Subcutaneous adipose tissue (tissue), 4 donors: ENCODE measurements around the gene TCF4. TPM values are rescaled to one million over a fixed set of nuclear protein-coding genes. Genes with fewer than 3 reads are reported as not detected.

Experiments used
- total RNA-seq, 4 donors: library from RNA; depleted of rRNA; stranded (reverse); fragments of >200 nt; gene quantifications; one replicate each; pipeline ENCODE4 v1.1.0, GENCODE V29; 2016
- TF ChIP-seq, protein P1 (sequence below): fragments of 450-650 bp; IDR thresholded peaks from one replicate; pipeline ENCODE4 v1.5.1; 2016; ENCODE audit warnings: low read depth, mild to moderate bottlenecking, control low read depth, antibody characterized with exemption, moderate library complexity

TCF4 gene
- total RNA-seq, 4 donors from 2014 or later = 110 to 250 (median 170) TPM

DNA sequence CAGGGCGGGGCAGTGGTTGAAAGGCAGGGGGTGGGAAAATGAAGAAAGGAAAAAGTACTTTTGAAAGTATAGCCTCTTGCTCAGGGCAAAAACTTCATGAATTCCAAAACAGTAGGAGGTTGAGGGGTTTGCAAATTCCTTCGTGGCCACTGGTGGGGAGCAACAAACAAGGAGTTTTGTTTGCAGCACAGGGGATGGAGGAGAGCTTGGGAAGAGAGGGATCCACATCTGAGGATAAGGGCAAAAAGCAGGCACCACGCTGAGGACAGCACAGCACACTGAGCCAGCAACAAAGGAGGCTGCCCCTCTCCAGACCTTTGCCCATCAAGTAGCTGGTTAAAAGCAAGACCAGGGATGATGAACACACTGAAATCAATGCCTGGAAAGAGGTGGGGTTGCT is 148.9 kb downstream of the TCF4 start:
- TF ChIP-seq, protein P1, sequence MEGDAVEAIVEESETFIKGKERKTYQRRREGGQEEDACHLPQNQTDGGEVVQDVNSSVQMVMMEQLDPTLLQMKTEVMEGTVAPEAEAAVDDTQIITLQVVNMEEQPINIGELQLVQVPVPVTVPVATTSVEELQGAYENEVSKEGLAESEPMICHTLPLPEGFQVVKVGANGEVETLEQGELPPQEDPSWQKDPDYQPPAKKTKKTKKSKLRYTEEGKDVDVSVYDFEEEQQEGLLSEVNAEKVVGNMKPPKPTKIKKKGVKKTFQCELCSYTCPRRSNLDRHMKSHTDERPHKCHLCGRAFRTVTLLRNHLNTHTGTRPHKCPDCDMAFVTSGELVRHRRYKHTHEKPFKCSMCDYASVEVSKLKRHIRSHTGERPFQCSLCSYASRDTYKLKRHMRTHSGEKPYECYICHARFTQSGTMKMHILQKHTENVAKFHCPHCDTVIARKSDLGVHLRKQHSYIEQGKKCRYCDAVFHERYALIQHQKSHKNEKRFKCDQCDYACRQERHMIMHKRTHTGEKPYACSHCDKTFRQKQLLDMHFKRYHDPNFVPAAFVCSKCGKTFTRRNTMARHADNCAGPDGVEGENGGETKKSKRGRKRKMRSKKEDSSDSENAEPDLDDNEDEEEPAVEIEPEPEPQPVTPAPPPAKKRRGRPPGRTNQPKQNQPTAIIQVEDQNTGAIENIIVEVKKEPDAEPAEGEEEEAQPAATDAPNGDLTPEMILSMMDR = no peak

DNA sequence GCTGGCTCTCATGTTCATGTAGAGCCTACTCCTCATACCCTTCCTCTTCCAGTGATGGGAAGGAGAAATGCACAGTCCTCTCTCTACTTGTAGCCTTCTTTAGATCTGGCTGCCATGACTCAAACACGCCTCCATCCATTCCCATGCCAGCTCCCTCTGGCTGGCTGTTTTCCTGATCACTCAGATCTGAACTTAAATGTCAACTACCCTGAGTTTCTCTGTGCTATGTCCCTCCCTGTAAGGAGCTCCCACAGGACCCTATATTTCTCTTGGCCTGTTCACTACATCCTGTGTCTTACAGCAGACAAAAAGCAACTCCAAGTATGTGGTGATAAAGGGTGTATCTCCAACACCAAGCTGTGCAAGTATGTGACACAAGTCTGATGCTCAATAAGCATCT is 152.4 kb downstream of the TCF4 start:
- TF ChIP-seq, protein P1 = no peak

- TF ChIP-seq, protein P1 = no peak
Measured at GRCh38 chr18:55433648-55434047, 154.3 kb downstream of the TCF4 start.

GRCh38 chr18:55433140-55433539 is 154.9 kb downstream of the TCF4 start:
- TF ChIP-seq, protein P1 = no peak

DNA sequence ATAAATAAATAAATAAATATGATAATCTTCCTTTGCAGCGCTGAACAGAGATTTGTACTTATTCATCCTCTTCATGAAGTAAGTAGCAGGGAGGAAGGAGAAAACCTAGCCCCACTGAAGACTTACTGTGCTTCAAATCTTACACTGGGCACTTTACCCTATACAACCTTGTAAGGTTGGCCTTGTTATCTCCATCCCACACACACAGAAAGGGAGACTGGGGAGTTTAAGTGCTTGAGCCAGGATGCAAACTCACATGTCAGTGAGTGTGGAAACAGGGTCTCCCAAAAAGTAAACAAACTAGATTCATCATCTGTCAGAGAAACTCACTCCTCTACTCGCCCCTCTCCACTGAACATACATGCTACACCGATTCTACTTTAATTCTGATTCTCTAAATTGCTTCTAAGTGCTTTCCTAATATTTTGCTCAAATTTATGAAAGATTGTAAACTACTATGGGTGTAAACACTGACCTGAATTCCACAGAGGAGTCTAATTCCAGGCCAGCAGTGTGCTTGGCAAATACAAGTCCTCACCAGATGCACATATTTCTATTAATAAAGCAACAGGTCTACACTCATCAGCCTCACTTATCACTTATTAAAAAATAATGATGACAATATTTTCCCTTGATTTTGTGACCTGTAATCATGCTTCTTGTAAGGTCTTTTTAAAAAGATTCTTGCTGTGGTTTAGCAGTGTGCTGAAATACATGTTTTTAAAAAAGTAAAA is 155.5 kb downstream of the TCF4 start:
- TF ChIP-seq, protein P1 = no peak

DNA sequence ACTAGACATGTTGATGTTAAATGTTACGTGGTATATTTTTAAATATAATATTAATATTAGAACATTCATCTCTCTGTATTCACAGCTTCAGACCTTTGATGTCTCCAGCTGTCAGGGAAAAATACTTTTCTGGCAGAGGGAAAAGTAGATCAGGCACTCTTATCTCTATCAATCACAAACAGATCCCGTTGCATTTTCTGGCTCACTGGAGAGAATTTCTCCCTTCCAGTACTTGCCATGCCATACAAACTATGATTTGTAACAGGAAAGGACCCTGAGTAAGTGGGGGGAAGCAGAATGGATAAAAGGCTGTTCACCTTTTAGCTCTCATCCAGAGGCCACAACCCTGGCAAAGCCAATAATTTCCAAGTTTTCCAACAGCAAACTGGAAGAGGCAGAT is 158.0 kb downstream of the TCF4 start:
- TF ChIP-seq, protein P1 = no peak

- TF ChIP-seq, protein P1 = no peak
Measured at GRCh38 chr18:55427951-55428350, 160.0 kb downstream of the TCF4 start.
